ENCODE measurements around the gene DIRAS1. TPM values are rescaled to one million over a fixed set of nuclear protein-coding genes. Genes with fewer than 3 reads are reported as not detected.

DIRAS1 gene
- total and polyA plus RNA-seq, 2 donors (not counting 3 experiments of a cell fraction or from before 2014, with no cell fraction given), result 0.09 to 0.17 TPM

DNA sequence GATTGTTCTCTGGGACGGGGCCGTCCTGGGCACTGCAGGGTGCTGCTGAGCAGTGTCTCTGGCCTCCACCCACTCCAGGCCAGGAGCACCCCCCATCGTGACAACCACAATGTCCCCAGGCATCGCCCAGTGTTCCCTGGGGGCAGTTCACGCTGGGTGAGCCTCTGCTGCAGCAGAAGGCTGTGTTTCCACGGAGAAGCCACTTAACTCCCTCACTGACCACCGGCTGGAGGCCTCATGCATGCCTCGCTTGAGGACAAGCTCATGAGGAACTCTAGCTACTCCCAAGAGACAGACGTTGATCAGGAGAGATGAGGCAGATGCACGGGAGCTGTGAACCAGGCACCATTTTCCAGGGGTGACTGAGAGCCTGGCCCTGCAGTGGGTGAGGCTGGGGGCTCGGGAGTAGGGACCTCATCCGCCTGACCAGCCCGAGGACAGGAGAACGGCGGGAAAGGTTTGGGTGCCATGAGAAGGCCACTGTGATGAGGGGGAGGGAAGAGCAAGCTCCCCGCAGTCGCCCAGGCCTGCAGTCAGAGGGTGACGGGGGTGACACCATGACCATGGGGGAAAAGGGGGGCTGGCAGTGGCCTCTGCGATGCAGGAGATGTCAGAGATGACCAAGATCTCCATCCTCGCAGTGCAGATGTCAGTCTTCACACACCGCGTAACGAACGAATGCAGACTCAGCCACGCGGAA, 13.6 kb upstream of the DIRAS1 start:
- Histone ChIP-seq H3K27me3 (ENCODE audit: control insufficient read depth in 2 of 2, insufficient read depth in 2 of 2, low read length in 2 of 2) (no peaks in the 10 kb centered on the region), H4K20me1 (replicated peaks; ENCODE audit: control insufficient read depth, extremely low read depth, insufficient read depth, low read length) (no peaks in the 10 kb centered on the region), H3K4me2 (ENCODE audit: insufficient read depth, low read length) (no peak overlapping the region), H3K27ac (ENCODE audit: insufficient read depth, low read depth, low read length) (no peak overlapping the region), H3K9me1 (replicated peaks; ENCODE audit: control insufficient read depth, extremely low read depth, insufficient read depth, low read length) (no peaks in the 10 kb centered on the region), H3K4me1 (ENCODE audit: control insufficient read depth, extremely low read depth, insufficient read depth, low read length) (peaks cover 6% of the 10 kb centered on the region), H3K79me2 (ENCODE audit: control insufficient read depth, insufficient read depth, low read length) (peaks cover 5% of the 10 kb centered on the region), H3K36me3 (ENCODE audit: control insufficient read depth in 2 of 2, extremely low read depth in 1 of 2, insufficient read depth in 2 of 2, low read length in 2 of 2) (peaks cover 0 to 9% of the 10 kb centered on the region in 2 experiments), H2AFZ (ENCODE audit: low read depth, low read length) (no peak overlapping the region), H3K9me3 (replicated peaks; ENCODE audit: control insufficient read depth, insufficient read depth, low read length) (no peaks in the 10 kb centered on the region), H3K4me3 (replicated peaks in 1 of 3; ENCODE audit: insufficient read depth in 1 of 3, low read depth in 1 of 3, low read length in 3 of 3) (no peak overlapping the region), H3K9ac (replicated peaks; ENCODE audit: extremely low read depth, insufficient read depth, low read length) (no peak overlapping the region)
- BruUV-seq (replicated peaks), result no TSS peak
- ChIA-PET CTCF (interaction anchor here (0.5 kb wide), 1 partner anchor 11 kb away, joined by 3 read pairs; no protein-coding TSS in a partner anchor), POLR2A (no interaction called here)
- no peak for FAIRE-seq
- DNase-seq (ENCODE audit: low read depth, low spot score), result no peak
- dilution Hi-C loops (cut with MboI; ENCODE audit: extremely low pct_ligation_motif_present, low sequenced_read_pairs), result no loop called here
- intact Hi-C loops (cut with micrococcal nuclease), result no loop called here
- TF ChIP-seq CTCF (IDR thresholded peaks at IDR 0.05; ENCODE audit: extremely low read depth in 1 of 2, insufficient read depth in 1 of 2, low read depth in 1 of 2, low read length in 2 of 2) (no peak), FOS (IDR thresholded peaks at IDR 0.05; ENCODE audit: borderline replicate concordance, insufficient read depth, low read length) (no peak), POLR2A (IDR thresholded peaks at IDR 0.05; ENCODE audit: low read depth, low read length) (no peak), MAX (IDR thresholded peaks at IDR 0.05; ENCODE audit: insufficient read depth, insufficient read length) (no peak), JUN (IDR thresholded peaks at IDR 0.05; ENCODE audit: borderline replicate concordance, insufficient read depth, insufficient read length, low read depth) (no peak), MYC (IDR thresholded peaks at IDR 0.05; ENCODE audit: low read depth, low read length) (no peak), POLR2AphosphoS5 (IDR thresholded peaks at IDR 0.05; ENCODE audit: insufficient read depth, low read depth, low read length) (no peak)
